KMS-11 (cell line): ENCODE data around the gene INPP5A.
A peak's percentile ranks its signal among the peaks of the same experiment; 100 is the strongest.

Source experiments
- H2AFZ ChIP-seq: fragments of 200-600 bp; sonication (generic); 2 replicates; pipeline ENCODE4 v1.6.1; 2016; ENCODE audit warnings: antibody characterized with exemption, mixed run types, low read depth
- H3K27ac ChIP-seq: fragments of 200-600 bp; sonication (generic); 2 replicates; pipeline ENCODE4 v1.6.1; 2016; ENCODE audit warnings: mild to moderate bottlenecking, mixed run types
- H3K27me3 ChIP-seq: fragments of 200-600 bp; sonication (generic); 2 replicates; pipeline ENCODE4 v1.6.1; 2017; ENCODE audit warnings: mild to moderate bottlenecking, low read depth, mixed run types, moderate library complexity; ENCODE audit not compliant: insufficient read depth
- H3K36me3 ChIP-seq: fragments of 200-600 bp; sonication (generic); 2 replicates; pipeline ENCODE4 v1.6.1; 2017; ENCODE audit warnings: mild to moderate bottlenecking, mixed run types; ENCODE audit not compliant: insufficient read depth
- H3K4me1 ChIP-seq: fragments of 200-600 bp; sonication (generic); 2 replicates; pipeline ENCODE4 v1.6.1; 2016; ENCODE audit warnings: mild to moderate bottlenecking, low read depth, mixed run types; ENCODE audit not compliant: poor library complexity, severe bottlenecking
- H3K4me2 ChIP-seq: fragments of 200-600 bp; sonication (generic); 2 replicates; pipeline ENCODE4 v1.7.0; 2016; ENCODE audit warnings: mild to moderate bottlenecking, mixed run types
- H3K4me3 ChIP-seq: fragments of 200-600 bp; sonication (generic); IDR thresholded peaks from 2 replicates; pipeline ENCODE4 v1.6.1; 2017; ENCODE audit warnings: low read depth, low read length, mixed read lengths; ENCODE audit not compliant: insufficient read depth
- H3K79me2 ChIP-seq: fragments of 200-600 bp; sonication (generic); 2 replicates; pipeline ENCODE4 v1.6.1; 2016; ENCODE audit warnings: low read depth, mixed run types; ENCODE audit not compliant: insufficient read depth
- H3K9ac ChIP-seq: fragments of 200-600 bp; sonication (generic); 2 replicates; pipeline ENCODE4 v1.6.1; 2016; ENCODE audit warnings: mild to moderate bottlenecking, mixed run types
- H4K20me1 ChIP-seq: fragments of 200-600 bp; sonication (generic); 2 replicates; pipeline ENCODE4 v1.6.1; 2016; ENCODE audit warnings: mild to moderate bottlenecking, mixed run types; ENCODE audit not compliant: insufficient read depth
- TF ChIP-seq, protein P1 (sequence below): fragments of 200-600 bp; sonication (generic); conservative IDR thresholded peaks from 2 replicates; pipeline ENCODE4 v1.6.1; 2017; ENCODE audit warnings: low read depth, mild to moderate bottlenecking, antibody characterized with exemption, low read length, moderate library complexity, mixed read lengths

The INPP5A gene

DNA sequence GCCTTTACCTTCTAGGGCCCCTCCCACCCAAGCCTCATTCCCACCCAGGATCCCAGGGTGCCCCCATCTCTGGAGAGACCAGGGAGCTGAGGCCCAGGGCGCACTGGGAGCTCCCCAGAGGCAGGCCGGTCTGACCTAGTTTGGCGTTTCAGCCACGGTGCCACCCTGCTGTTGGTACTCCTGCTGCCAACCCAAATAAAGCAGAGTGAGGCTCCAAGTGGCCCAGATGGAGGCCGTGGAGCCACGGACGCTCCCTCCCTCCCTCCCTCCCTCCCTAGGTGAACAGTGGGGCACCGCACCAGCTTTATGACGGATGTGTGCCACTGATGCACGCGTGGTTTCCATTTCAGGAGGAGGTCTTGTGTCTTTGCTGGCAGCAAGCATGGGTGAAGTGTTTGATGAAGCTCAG lies 1.8 kb downstream of the INPP5A start:
- Histone ChIP-seq H3K79me2 (peaks cover 8% of the 10 kb centered on the region; the same call in 1 of the 2 replicates), H3K4me2 (no peak overlapping the region; the same call in 1 of the 2 replicates), H3K27ac (no peak overlapping the region), H3K4me3 (no peak overlapping the region), H4K20me1 (no peaks in the 10 kb centered on the region), H2AFZ (no peak overlapping the region), H3K4me1 (peaks cover 40% of the 10 kb centered on the region), H3K9ac (no peak overlapping the region), H3K36me3 (no peaks in the 10 kb centered on the region), H3K27me3 (no peaks in the 10 kb centered on the region)
- TF ChIP-seq, protein P1, sequence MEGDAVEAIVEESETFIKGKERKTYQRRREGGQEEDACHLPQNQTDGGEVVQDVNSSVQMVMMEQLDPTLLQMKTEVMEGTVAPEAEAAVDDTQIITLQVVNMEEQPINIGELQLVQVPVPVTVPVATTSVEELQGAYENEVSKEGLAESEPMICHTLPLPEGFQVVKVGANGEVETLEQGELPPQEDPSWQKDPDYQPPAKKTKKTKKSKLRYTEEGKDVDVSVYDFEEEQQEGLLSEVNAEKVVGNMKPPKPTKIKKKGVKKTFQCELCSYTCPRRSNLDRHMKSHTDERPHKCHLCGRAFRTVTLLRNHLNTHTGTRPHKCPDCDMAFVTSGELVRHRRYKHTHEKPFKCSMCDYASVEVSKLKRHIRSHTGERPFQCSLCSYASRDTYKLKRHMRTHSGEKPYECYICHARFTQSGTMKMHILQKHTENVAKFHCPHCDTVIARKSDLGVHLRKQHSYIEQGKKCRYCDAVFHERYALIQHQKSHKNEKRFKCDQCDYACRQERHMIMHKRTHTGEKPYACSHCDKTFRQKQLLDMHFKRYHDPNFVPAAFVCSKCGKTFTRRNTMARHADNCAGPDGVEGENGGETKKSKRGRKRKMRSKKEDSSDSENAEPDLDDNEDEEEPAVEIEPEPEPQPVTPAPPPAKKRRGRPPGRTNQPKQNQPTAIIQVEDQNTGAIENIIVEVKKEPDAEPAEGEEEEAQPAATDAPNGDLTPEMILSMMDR = no peak

DNA sequence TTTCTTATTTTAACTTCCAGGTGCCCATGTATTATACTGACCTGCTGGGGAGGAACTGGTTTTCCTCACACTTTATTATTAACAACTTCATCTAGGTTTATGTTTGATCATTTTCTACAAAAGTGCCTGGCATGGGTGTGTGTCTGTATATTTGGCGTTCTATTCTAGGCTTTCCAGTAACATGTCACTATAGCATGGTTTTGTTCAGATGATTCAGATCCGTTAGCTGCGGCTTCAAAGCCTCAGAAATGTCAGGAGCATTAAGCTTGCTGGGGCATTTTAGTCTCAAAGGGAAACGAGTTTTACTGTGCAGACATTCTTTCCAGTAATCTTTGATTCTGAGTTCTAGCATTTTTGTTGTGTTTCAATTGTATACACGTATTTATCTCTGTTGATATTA lies 2.3 kb downstream of the INPP5A start:
- Histone ChIP-seq H3K79me2 (peaks cover 8% of the 10 kb centered on the region; the same call in 1 of the 2 replicates), H3K27ac (no peak overlapping the region), H3K4me2 (no peak overlapping the region), H3K27me3 (no peaks in the 10 kb centered on the region), H2AFZ (no peak overlapping the region), H4K20me1 (no peaks in the 10 kb centered on the region), H3K4me1 (peaks cover 40% of the 10 kb centered on the region), H3K9ac (no peak overlapping the region), H3K4me3 (no peak overlapping the region), H3K36me3 (no peaks in the 10 kb centered on the region)
- TF ChIP-seq, protein P1 = no peak

DNA sequence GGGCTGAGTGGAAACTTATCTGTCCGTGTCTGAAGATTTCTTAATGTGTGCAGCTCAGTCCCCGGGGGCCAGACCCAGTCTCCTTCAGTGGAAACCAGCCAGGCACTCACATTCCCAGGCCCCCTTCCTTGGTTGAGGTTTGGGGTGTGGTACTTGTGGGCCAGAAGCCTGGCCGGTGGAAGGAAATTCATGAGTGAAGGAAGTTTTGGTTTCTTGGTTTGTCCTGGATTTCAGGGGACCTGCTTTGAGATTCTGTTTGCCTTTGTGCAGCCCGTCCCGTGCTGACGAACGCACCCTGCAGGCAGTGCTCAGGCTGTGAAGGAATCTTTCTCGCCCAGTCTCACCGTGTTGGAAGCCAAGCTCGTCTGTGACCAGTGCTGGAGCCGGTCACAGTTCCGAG lies 2.9 kb downstream of the INPP5A start:
- Histone ChIP-seq H3K9ac (no peak overlapping the region), H2AFZ (no peak overlapping the region), H3K36me3 (no peaks in the 10 kb centered on the region), H3K27ac (no peak overlapping the region), H3K4me1 (peaks cover 40% of the 10 kb centered on the region), H3K27me3 (no peaks in the 10 kb centered on the region), H3K4me2 (no peak overlapping the region), H3K4me3 (no peak overlapping the region), H3K79me2 (peaks cover 8% of the 10 kb centered on the region; the same call in 1 of the 2 replicates), H4K20me1 (no peaks in the 10 kb centered on the region)
- TF ChIP-seq, protein P1 = no peak

DNA sequence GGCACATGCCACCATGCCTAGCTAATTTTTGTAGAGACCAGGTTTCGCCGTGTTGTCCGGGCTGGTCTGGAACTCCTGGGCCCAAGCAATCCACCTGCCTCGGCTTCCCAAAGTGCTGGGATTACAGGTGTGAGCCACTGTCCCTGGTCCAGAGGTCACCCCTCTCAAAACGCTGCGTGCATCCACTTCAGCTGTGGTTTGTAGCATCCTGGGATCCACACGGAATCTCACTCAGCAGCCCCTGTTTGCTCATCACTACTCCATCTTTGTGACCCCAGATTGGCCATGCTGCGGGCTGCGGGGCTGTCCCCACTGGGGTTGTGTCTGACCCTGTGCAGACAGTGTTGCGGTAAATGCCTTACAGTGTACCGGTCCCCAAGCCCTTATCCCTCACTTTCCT lies 3.5 kb downstream of the INPP5A start:
- H3K4me1 ChIP-seq = peaks cover 40% of the 10 kb centered on the region
- H3K27ac ChIP-seq = no peak overlapping the region
- no peaks in the 10 kb centered on the region for H3K36me3 ChIP-seq
- H3K27me3 ChIP-seq = no peaks in the 10 kb centered on the region
- peaks cover 8% of the 10 kb centered on the region; the same call in 1 of the 2 replicates for H3K79me2 ChIP-seq
- no peak overlapping the region for H3K9ac ChIP-seq
- TF ChIP-seq, protein P1 = no peak
- peak overlapping the region; percentile 11; the same call in 1 of the 2 replicates for H3K4me2 ChIP-seq
- no peaks in the 10 kb centered on the region for H4K20me1 ChIP-seq
- no peak overlapping the region for H2AFZ ChIP-seq
- H3K4me3 ChIP-seq = no peak overlapping the region
